NCI-H82 treated with DMSO at 0.1 percent for 48 hours (cell line): ENCODE measurements around the gene HIF3A.

Source experiments
- DNase-seq: peaks from one replicate; lab custom pipeline; 2025; ENCODE audit not compliant: unreplicated experiment; lab: John Stamatoyannopoulos, UW

The HIF3A gene

DNA sequence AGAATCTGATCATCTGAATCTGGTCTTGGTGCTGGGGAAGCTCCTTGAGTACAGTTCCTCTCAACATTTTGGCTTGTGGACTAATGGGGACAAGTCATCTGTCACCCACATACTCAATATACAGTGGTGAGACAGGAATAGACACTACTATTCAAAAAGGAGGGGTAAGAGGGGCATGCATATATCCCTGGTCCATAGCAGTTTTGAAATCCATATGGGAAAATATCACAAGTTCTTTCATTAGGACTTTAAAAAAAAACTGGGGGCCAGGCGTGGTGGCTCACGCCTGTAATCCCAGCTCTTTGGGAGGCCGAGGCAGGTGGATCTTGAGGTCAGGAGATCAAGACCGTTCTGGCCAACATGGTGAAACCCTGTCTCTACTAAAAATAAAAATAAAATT lies 29.8 kb downstream of the HIF3A start:
- no peak for DNase-seq

DNA sequence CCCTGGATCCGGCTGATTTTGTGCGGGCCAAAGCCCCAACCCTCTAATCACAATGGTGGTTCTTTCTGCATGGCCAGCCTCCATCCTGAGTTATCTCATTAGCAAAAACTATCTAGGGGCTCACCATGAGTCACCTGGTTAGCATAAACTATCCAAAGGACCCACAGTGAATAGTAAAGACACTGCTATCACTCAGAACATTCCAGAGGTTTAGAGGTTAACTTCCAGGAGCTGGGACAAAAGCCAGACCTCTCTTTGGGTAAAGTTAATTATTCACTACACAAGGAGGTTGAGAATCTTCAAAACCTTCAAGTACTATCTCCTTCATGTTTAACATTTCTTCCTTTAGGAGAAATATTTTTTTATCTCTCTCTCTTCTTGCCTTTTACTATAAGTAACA lies 31.2 kb downstream of the HIF3A start:
- no peak for DNase-seq

DNA sequence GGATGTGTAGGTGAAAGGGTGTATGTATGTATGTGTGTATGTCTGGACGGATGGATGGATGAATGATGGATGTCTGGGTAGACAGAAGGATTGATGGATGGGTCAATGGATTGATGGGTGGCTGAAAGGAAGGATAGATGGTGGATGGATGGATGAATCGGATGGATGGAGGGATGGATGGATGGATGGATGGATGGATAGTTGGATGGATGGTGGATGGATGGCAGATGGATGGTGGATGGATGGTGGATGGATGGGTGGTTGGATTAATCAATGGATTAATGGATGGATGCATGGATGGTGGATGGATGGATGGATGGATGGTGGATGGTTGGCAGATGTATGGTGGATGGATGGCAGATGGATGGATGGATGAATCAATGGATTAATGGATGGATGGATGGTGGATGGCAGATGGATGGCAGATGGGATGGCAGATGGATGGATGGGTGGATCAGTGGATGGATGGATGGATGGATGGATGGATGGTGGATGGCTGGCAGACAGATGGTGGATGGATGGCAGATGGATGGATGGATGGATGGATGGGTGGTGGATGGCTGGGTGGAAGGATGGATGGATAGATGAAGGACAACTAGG lies 33.6 kb downstream of the HIF3A start:
- DNase-seq = no peak

DNA sequence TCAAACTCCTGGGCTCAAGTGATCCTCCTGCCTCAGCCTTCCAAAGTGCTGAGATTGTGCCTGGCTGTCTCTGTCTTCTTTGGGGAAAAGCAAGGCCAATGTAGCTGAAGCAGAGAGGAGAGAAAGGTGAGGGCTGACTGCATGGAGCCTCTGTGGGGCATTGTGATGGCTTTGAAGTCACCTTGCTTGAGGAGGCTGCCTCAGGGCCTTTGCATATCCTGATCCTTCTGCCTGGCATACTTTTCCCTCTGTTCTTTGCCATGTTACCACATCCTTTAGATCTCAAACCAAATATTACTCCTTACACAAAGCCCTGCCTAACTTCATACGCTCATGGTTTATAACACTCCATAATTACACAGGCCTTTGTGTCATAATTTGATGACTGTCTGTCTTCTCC lies 40.6 kb downstream of the HIF3A start:
- no peak for DNase-seq

DNA sequence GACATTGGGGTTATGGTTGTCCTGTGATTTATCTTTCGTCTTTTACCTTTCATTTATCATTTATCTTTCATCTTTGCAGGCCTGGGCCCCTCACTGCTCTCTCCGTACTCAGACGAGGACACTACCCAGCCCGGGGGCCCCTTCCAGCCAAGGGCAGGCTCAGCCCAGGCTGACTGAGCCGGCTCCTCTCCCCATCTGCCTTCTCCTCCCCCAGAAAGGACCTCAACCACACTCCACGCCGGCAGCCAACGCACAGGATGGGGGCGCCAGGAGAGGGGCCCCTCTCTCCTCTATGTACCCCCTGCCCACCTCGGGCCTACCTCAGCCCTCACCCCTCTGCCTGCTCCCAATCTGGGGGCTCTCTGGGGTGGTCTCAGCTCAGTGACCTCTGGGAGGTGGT lies 42.6 kb downstream of the HIF3A start:
- no peak for DNase-seq

- DNase-seq = no peak
These were observed 43.3 kb downstream of the HIF3A start for GRCh38 chr19:46340051-46340659.

DNA sequence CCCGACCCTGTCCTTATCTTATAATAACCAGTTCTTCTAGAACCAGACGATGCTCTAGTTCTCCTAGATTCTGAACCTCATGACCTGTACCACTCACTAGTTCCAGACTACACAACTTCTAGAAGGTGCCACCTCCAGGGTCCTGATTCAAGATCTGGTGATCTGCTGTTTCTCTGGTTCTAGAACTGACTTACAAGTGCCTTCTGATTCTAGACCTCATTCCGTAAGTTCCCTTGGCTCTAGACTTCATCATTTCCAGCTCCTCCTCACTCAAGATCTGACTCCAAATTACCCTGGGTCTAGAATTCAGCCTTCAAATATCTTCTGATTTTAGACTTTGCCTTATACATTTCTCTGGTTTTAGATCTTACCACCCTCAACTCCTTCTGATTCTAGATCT lies 45.1 kb downstream of the HIF3A start:
- DNase-seq = no peak

GRCh38 chr19:46344363-46344762 lies 47.5 kb downstream of the HIF3A start:
- DNase-seq = no peak

DNA sequence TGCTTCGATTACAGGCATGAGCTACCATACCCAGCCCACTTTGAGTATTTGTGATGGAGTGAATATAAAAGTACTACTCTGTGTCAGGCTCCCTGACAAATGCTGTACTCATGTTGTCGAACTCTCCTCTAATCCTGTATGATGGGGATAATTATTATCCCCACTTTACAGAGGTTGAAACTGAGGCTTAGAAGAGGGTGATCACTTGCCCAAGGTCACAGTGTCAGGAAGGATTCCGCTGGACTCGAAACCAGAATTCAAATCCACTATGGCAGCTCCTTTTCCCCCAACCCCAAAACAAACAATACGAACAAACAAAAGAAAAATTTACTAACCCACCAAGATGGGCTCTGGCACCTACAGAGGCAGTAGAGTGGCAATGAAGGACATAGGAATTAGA lies 48.3 kb downstream of the HIF3A start:
- no peak for DNase-seq

- peak; percentile 90 for DNase-seq
These were observed 50.2 kb downstream of the HIF3A start, which contains the start of gene PPP5C for GRCh38 chr19:46346821-46347571. PPP5C (plus strand) TSS chr19:46347087; CDS start chr19:46347097, 10 bp downstream.

DNA sequence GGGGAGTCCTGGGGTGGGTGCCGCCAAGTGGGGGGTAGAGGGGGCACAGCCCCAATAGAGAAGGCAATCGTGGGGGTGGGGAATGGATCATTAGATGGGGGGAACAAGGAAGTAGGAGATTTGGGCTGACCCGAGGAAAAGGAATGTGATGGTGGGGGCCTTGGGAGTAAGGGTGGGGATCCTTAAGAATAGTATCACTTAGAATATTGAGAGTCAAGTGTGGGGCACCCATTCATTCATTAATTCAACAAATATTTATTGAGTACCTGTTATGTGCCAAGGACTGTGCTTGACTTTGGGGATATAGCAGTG lies 50.7 kb downstream of the HIF3A start:
- no peak for DNase-seq

DNA sequence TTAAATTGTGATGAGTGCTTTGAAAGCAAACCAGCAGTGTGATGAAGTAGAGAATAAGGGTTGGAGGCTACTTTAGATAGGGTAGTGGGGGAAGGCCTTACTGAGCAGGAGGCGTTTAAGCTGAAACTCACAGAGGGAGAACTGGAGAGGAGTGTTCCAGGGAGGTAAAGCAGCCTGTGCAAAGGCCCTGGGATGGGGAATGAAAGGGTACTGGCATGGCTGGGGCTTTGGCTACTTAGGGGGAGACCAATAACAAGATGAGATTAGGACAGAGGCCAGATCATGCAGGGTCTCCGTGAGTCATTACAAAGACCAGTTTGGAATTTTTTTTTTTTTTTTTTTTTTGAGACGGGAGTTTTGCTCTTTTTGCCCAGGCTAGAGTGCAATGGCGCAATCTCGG lies 51.1 kb downstream of the HIF3A start:
- no peak for DNase-seq

- no peak for DNase-seq
These were observed 52.6 kb downstream of the HIF3A start for GRCh38 chr19:46349311-46349993.

- no peak for DNase-seq
These were observed 53.4 kb downstream of the HIF3A start for GRCh38 chr19:46350029-46350757.

DNA sequence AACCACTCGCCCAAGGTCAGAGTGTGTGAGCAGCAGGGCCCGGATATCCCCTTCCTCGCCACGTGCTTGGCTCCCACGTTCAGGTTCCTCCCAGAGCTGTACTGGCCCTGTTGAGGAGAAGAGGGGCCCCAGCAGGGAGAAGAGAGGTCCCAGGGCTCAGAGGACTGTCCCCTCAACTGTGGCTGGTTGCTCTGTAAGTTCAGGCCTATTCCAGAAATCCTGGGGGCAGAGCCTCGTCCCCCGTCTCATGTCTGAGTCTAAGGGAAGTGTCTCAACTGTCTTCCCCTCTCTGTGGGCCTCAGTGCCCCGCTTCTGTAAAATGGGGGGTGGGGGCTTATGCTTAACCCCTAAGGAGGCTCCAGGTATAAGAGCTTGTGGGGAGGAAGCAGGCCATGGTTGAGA lies 53.9 kb downstream of the HIF3A start:
- no peak for DNase-seq

DNA sequence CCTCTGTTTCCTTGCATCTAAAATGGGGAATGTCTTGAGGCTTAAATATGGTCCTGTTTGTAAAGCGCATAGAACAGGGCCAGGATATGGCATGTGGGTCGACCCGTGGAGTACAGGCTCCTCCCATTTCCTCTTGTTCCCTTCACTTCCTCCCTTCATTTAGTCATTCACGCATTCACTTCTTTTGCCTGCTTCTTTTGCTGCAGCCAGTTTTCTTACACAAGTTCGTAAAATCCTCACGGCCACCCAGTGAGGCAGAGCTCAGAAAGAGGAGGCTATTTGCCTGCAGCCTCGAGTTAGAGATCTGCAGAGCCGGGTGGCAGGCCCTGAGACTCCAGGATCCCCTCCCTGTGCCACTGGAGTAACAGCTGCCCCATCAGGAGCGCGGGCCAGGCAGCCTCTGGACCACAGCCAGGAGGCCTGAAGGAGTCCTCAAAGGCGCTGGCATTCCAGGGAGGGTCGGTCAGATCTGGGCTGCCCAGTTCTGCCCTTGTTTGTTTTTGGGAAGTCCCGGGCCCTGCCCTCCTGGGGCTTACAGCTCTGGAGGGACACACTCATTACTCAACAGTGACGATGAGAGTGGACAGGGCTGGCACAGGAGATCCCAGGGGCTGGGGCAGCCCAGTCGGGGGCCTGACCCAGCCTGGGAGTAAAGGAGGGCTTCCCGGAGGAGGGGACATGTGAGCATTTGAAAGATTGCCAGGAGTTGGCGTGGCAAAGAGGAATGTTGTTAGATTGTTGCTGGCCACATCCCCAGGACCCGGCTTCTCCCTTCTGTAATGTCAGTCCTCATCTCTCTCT lies 54.6 kb downstream of the HIF3A start:
- DNase-seq = no peak

DNA sequence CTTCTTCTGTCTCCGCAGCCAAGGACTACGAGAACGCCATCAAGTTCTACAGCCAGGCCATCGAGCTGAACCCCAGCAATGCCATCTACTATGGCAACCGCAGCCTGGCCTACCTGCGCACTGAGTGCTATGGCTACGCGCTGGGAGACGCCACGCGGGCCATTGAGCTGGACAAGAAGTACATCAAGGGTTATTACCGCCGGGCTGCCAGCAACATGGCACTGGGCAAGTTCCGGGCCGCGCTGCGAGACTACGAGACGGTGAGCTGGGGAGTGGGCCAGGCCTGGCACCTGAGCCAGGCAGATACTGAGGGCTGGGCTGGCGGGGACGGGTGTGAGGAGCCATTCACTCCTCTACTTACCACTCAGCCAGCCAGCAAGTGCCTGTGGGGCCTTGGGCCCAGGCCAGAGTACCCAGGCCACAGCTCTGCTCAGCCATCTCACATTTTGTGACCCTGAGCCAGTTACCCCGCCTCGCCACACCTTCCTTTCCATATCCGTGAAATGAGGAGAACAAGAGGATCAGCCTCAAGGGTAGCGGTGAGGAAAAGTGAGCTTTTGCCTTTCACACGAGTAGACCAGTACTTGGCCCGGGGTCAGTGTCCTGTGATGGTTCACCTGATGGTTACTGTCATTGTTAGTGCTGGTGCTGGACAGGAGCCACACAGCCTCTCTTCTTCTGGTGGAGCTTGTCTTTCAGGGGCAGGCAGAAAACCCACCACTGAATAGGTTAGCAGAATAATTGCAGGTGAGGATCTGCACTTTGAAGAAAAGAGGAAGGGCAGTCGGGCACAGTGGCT lies 57.1 kb downstream of the HIF3A start:
- DNase-seq = no peak

DNA sequence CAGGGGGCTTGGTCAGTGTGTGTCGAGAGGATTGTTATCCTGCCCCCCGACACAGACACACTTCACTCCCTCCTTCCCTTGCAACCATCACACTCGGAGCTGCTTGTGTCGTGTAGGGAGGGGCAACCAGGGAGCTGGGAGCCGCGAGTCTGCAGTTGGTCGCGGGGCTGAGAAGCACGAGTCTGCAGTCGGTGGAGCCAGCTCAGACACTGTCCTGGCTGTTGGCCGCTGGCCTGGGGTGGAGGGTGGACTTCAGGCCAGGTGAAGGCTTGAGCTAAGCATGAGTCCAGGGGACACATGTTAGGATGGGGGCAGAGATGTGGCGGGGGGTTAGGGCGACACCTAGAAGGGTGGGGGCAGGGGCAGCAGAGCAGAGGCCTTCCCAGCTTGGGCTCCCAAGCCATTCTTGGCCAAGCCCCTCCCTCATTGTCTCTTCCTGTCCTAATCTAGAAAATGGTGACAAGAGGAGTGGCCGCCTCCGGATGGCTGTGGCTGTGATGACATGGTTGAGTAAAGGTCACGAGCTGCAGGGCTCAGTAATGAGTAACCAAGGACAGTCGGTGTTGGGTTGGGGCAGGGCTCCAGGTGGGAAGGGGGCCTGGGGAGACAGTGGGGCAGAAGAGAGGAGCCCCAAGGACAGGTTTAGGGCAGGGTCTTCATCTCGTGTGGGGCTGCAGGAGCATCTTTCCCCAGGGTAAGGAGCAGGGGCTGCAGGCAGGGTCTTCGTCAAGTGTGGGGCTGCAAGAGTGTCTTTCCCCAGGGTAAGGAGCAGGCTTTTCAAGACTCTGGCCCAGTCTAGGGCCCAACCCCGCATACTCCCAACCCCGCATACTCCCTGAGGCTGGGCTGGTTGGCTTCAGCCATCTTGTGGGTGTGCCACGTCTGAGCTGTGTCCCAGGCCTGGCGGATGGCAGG lies 58.6 kb downstream of the HIF3A start:
- DNase-seq = no peak
